ENCODE results near the gene ZNF423.

Gene ZNF423

GRCh38 chr16:49799172-49799571 is 56.7 kb downstream of the ZNF423 start:
- Histone ChIP-seq H3K9me3 (ENCODE audit: control insufficient read depth, insufficient read depth, low read length) (no peaks in the 10 kb centered on the region), H3K9me2 (replicated peaks; ENCODE audit: control insufficient read depth, low read length) (no peaks in the 10 kb centered on the region), H3K36me3 (ENCODE audit: control insufficient read depth, low read length) (no peaks in the 10 kb centered on the region), H3K4me2 (ENCODE audit: low read length) (no peak overlapping the region), H3K4me1 (ENCODE audit: control insufficient read depth, low read length) (no peaks in the 10 kb centered on the region), H3K79me2 (ENCODE audit: control insufficient read depth, low read length) (no peaks in the 10 kb centered on the region), H3K4me3 (ENCODE audit: low read length) (no peak overlapping the region), H3F3A (ENCODE audit: control insufficient read depth, insufficient read depth) (no peaks in the 10 kb centered on the region), H3K27me3 (ENCODE audit: control insufficient read depth, low read length) (peaks cover 3% of the 10 kb centered on the region; the same call in 1 of the 2 replicates), H3K27ac (ENCODE audit: low read depth, low read length) (no peak overlapping the region), H4K20me1 (ENCODE audit: control insufficient read depth, insufficient read depth, low read depth, low read length) (no peaks in the 10 kb centered on the region)
- no peak for TF ChIP-seq CTCF (IDR thresholded peaks at IDR 0.05; ENCODE audit: low read depth, low read length, poor library complexity, severe bottlenecking)
- TF ChIP-seq EZH2phosphoT487 (IDR thresholded peaks at IDR 0.05; ENCODE audit: borderline replicate concordance, low read length): no peak

- H3K4me3 ChIP-seq (ENCODE audit: low read length): no peak overlapping the region
- H3F3A ChIP-seq (ENCODE audit: control insufficient read depth, insufficient read depth): no peaks in the 10 kb centered on the region
- H3K27ac ChIP-seq (ENCODE audit: low read depth, low read length): no peak overlapping the region
- H3K9me2 ChIP-seq (replicated peaks; ENCODE audit: control insufficient read depth, low read length): no peaks in the 10 kb centered on the region
- H3K79me2 ChIP-seq (ENCODE audit: control insufficient read depth, low read length): no peaks in the 10 kb centered on the region
- no peaks in the 10 kb centered on the region for H3K27me3 ChIP-seq (ENCODE audit: control insufficient read depth, low read length)
- no peaks in the 10 kb centered on the region for H3K4me1 ChIP-seq (ENCODE audit: control insufficient read depth, low read length)
- H3K36me3 ChIP-seq (ENCODE audit: control insufficient read depth, low read length): no peaks in the 10 kb centered on the region
- H3K9me3 ChIP-seq (ENCODE audit: control insufficient read depth, insufficient read depth, low read length): no peaks in the 10 kb centered on the region
- no peak overlapping the region for H3K4me2 ChIP-seq (ENCODE audit: low read length)
- no peaks in the 10 kb centered on the region for H4K20me1 ChIP-seq (ENCODE audit: control insufficient read depth, insufficient read depth, low read depth, low read length)
- TF ChIP-seq EZH2phosphoT487 (IDR thresholded peaks at IDR 0.05; ENCODE audit: borderline replicate concordance, low read length) (no peak), CTCF (IDR thresholded peaks at IDR 0.05; ENCODE audit: low read depth, low read length, poor library complexity, severe bottlenecking) (no peak)
Measured at GRCh38 chr16:49795513-49795912, 60.4 kb downstream of the ZNF423 start.

- Histone ChIP-seq H3K79me2 (ENCODE audit: control insufficient read depth, low read length) (no peaks in the 10 kb centered on the region), H3K9me2 (replicated peaks; ENCODE audit: control insufficient read depth, low read length) (no peaks in the 10 kb centered on the region), H3K27ac (ENCODE audit: low read depth, low read length) (no peak overlapping the region), H3K4me1 (ENCODE audit: control insufficient read depth, low read length) (no peaks in the 10 kb centered on the region), H3F3A (ENCODE audit: control insufficient read depth, insufficient read depth) (no peaks in the 10 kb centered on the region), H3K4me3 (ENCODE audit: low read length) (no peak overlapping the region), H3K36me3 (ENCODE audit: control insufficient read depth, low read length) (no peaks in the 10 kb centered on the region), H3K4me2 (ENCODE audit: low read length) (no peak overlapping the region), H3K27me3 (ENCODE audit: control insufficient read depth, low read length) (no peaks in the 10 kb centered on the region), H3K9me3 (ENCODE audit: control insufficient read depth, insufficient read depth, low read length) (no peaks in the 10 kb centered on the region), H4K20me1 (ENCODE audit: control insufficient read depth, insufficient read depth, low read depth, low read length) (no peaks in the 10 kb centered on the region)
- TF ChIP-seq CTCF (IDR thresholded peaks at IDR 0.05; ENCODE audit: low read depth, low read length, poor library complexity, severe bottlenecking): no peak
- TF ChIP-seq EZH2phosphoT487 (IDR thresholded peaks at IDR 0.05; ENCODE audit: borderline replicate concordance, low read length): no peak
Measured at GRCh38 chr16:49793244-49793643, 62.7 kb downstream of the ZNF423 start.

GRCh38 chr16:49789616-49790015 is 66.3 kb downstream of the ZNF423 start:
- H3K9me3 ChIP-seq (ENCODE audit: control insufficient read depth, insufficient read depth, low read length): no peaks in the 10 kb centered on the region
- no peaks in the 10 kb centered on the region for H3K27me3 ChIP-seq (ENCODE audit: control insufficient read depth, low read length)
- no peak overlapping the region for H3K4me3 ChIP-seq (ENCODE audit: low read length)
- no peak overlapping the region for H3K27ac ChIP-seq (ENCODE audit: low read depth, low read length)
- no peaks in the 10 kb centered on the region for H3F3A ChIP-seq (ENCODE audit: control insufficient read depth, insufficient read depth)
- H3K79me2 ChIP-seq (ENCODE audit: control insufficient read depth, low read length): no peaks in the 10 kb centered on the region
- H3K4me1 ChIP-seq (ENCODE audit: control insufficient read depth, low read length): no peaks in the 10 kb centered on the region
- no peaks in the 10 kb centered on the region for H3K36me3 ChIP-seq (ENCODE audit: control insufficient read depth, low read length)
- no peak overlapping the region for H3K4me2 ChIP-seq (ENCODE audit: low read length)
- no peaks in the 10 kb centered on the region for H4K20me1 ChIP-seq (ENCODE audit: control insufficient read depth, insufficient read depth, low read depth, low read length)
- H3K9me2 ChIP-seq (replicated peaks; ENCODE audit: control insufficient read depth, low read length): no peaks in the 10 kb centered on the region
- TF ChIP-seq CTCF (IDR thresholded peaks at IDR 0.05; ENCODE audit: low read depth, low read length, poor library complexity, severe bottlenecking) (no peak), EZH2phosphoT487 (IDR thresholded peaks at IDR 0.05; ENCODE audit: borderline replicate concordance, low read length) (no peak)

Measured in DOHH2 (cell line).